Epidermal melanocyte (primary cell): ENCODE data around the gene LRP1.

Source experiments
- DNase-seq: peaks from one replicate; pipeline ENCODE4 v3.0.0; 2011; ENCODE audit warnings: low spot score; ENCODE audit not compliant: insufficient read length

Gene LRP1

GRCh38 chr12:57248934-57249742 is 120.9 kb downstream of the LRP1 start:
- no peak for DNase-seq

- DNase-seq: no peak
Measured at GRCh38 chr12:57250541-57250940, 122.3 kb downstream of the LRP1 start.

GRCh38 chr12:57250956-57251355 is 122.7 kb downstream of the LRP1 start, which contains the start of gene STAC3:
Gene STAC3 (minus strand): TSS chr12:57251187. CDS start chr12:57249636, 1,551 bp downstream.
- DNase-seq: no peak

GRCh38 chr12:57254506-57255280 is 126.4 kb downstream of the LRP1 start:
- no peak for DNase-seq

GRCh38 chr12:57255916-57256315 is 127.6 kb downstream of the LRP1 start:
- DNase-seq: no peak

- DNase-seq: no peak
Measured at GRCh38 chr12:57258977-57259970, 131.0 kb downstream of the LRP1 start.

GRCh38 chr12:57260366-57260765 is 132.1 kb downstream of the LRP1 start:
- no peak for DNase-seq

- no peak for DNase-seq
Measured at GRCh38 chr12:57261428-57261865, 133.2 kb downstream of the LRP1 start.

- no peak for DNase-seq
Measured at GRCh38 chr12:57262126-57262822, 134.0 kb downstream of the LRP1 start.
